Skeletal muscle tissue (tissue), 4 donors: ENCODE results near the gene PLEKHN1. TPM values are rescaled to one million over a fixed set of nuclear protein-coding genes. Genes with fewer than 3 reads are reported as not detected.

Experiments
- H3K27ac ChIP-seq: one replicate; pipeline ENCODE4 v1.7.0; 2013; ENCODE audit warnings: mild to moderate bottlenecking, low read depth, low read length, inconsistent platforms
- H3K27me3 ChIP-seq, 3 donors: one replicate each; pipeline ENCODE4 v1.7.0; 2013; ENCODE audit warnings: low read length in 3 of 3; ENCODE audit not compliant: control insufficient read depth in 3 of 3, insufficient read depth in 3 of 3
- H3K36me3 ChIP-seq, 3 donors: one replicate each; pipeline ENCODE4 v1.7.0; 2013; ENCODE audit warnings: low read length in 3 of 3; ENCODE audit not compliant: control insufficient read depth in 3 of 3, insufficient read depth in 3 of 3
- H3K4me1 ChIP-seq, 3 donors: one replicate each; pipeline ENCODE4 v1.7.0; 2013; ENCODE audit warnings: low read length in 3 of 3, mild to moderate bottlenecking in 3 of 3; ENCODE audit not compliant: control insufficient read depth in 3 of 3, insufficient read depth in 3 of 3
- H3K4me3 ChIP-seq, 3 donors: one replicate each; pipeline ENCODE4 v1.7.0; 2013; ENCODE audit warnings: low read length in 3 of 3
- H3K9ac ChIP-seq, 3 donors: one replicate each; pipeline ENCODE4 v1.7.0; 2013; ENCODE audit warnings: low read length in 3 of 3, mild to moderate bottlenecking in 3 of 3, moderate library complexity in 2 of 3, low read depth in 1 of 3
- H3K9me3 ChIP-seq, 3 donors: one replicate each; pipeline ENCODE4 v1.7.0; 2013; ENCODE audit warnings: low read length in 3 of 3; ENCODE audit not compliant: control insufficient read depth in 3 of 3
- total RNA-seq: library from RNA; depleted of rRNA; stranded (reverse); fragments of >200 nt; gene quantifications from one replicate; pipeline ENCODE4 v1.2.3, GENCODE V29; 2014
- donor health status: Osteomylitis.

The PLEKHN1 gene
- total RNA-seq, 1 donor from 2014 or later, result not detected

- Histone ChIP-seq H3K9me3 (no peaks in the 10 kb centered on the region), H3K4me3 (peak overlapping the region in 1 of 3 donors; percentile 22), H3K27ac (no peak overlapping the region), H3K27me3 (peaks cover 44 to 65% (median 52%) of the 10 kb centered on the region in 3 donors), H3K4me1 (peaks cover 7 to 36% (median 33%) of the 10 kb centered on the region in 3 donors), H3K36me3 (peaks cover 0 to 2% (median 0%) of the 10 kb centered on the region in 3 donors), H3K9ac (no peak overlapping the region)
These were observed 1.4 kb downstream of the PLEKHN1 start for GRCh38 chr1:967466-968343.

GRCh38 chr1:969260-969855 is 3.1 kb downstream of the PLEKHN1 start:
- Histone ChIP-seq H3K27me3 (peaks cover 53 to 70% (median 56%) of the 10 kb centered on the region in 3 donors), H3K9me3 (no peaks in the 10 kb centered on the region), H3K4me3 (no peak overlapping the region), H3K4me1 (peaks cover 7 to 47% (median 41%) of the 10 kb centered on the region in 3 donors), H3K27ac (no peak overlapping the region), H3K9ac (no peak overlapping the region), H3K36me3 (peaks cover 0 to 2% (median 0%) of the 10 kb centered on the region in 3 donors)

- H3K27me3 ChIP-seq, result peaks cover 53 to 71% (median 56%) of the 10 kb centered on the region in 3 donors
These were observed 4.1 kb downstream of the PLEKHN1 start for GRCh38 chr1:970242-970972.

GRCh38 chr1:970973-971730 is 4.9 kb downstream of the PLEKHN1 start:
- Histone ChIP-seq H3K4me1 (peaks cover 6 to 47% (median 40%) of the 10 kb centered on the region in 3 donors), H3K4me3 (no peak overlapping the region), H3K9ac (peak overlapping the region in 1 of 3 donors; percentile 33), H3K36me3 (no peaks in the 10 kb centered on the region), H3K27me3 (peaks cover 48 to 65% (median 61%) of the 10 kb centered on the region in 3 donors), H3K27ac (no peak overlapping the region), H3K9me3 (no peaks in the 10 kb centered on the region)

More at GRCh38 chr1:970242-970972, 4.1 kb downstream of the PLEKHN1 start:
- Histone ChIP-seq H3K27ac (no peak overlapping the region), H3K9ac (no peak overlapping the region), H3K4me1 (peaks cover 7 to 47% (median 41%) of the 10 kb centered on the region in 3 donors), H3K4me3 (no peak overlapping the region), H3K9me3 (no peaks in the 10 kb centered on the region), H3K36me3 (peaks cover 0 to 1% (median 0%) of the 10 kb centered on the region in 3 donors)

GRCh38 chr1:971751-972506 is 5.6 kb downstream of the PLEKHN1 start:
- Histone ChIP-seq H3K27me3 (peaks cover 45 to 63% (median 59%) of the 10 kb centered on the region in 3 donors), H3K27ac (no peak overlapping the region)

GRCh38 chr1:972726-973458 is 6.6 kb downstream of the PLEKHN1 start:
- peak overlapping the region; percentile 6 to 70 (median 43) for H3K9ac ChIP-seq
- no peaks in the 10 kb centered on the region for H3K36me3 ChIP-seq
- H3K4me3 ChIP-seq, result peak overlapping the region in 1 of 3 donors; percentile 29
- no peaks in the 10 kb centered on the region for H3K9me3 ChIP-seq
- peaks cover 37 to 54% (median 51%) of the 10 kb centered on the region in 3 donors for H3K27me3 ChIP-seq
- H3K4me1 ChIP-seq, result peaks cover 0 to 34% (median 30%) of the 10 kb centered on the region in 3 donors
- H3K27ac ChIP-seq, result no peak overlapping the region

More at GRCh38 chr1:971751-972506, 5.6 kb downstream of the PLEKHN1 start:
- H3K4me1 ChIP-seq, result peaks cover 2 to 41% (median 35%) of the 10 kb centered on the region in 3 donors
- H3K36me3 ChIP-seq, result no peaks in the 10 kb centered on the region
- no peak overlapping the region for H3K4me3 ChIP-seq
- no peaks in the 10 kb centered on the region for H3K9me3 ChIP-seq
- H3K9ac ChIP-seq, result peak overlapping the region in 1 of 3 donors; percentile 33

GRCh38 chr1:973459-974292 is 7.4 kb downstream of the PLEKHN1 start:
- Histone ChIP-seq H3K9me3 (no peaks in the 10 kb centered on the region), H3K4me1 (peaks cover 5 to 42% (median 31%) of the 10 kb centered on the region in 3 donors), H3K36me3 (peaks cover 0 to 7% (median 0%) of the 10 kb centered on the region in 3 donors), H3K27me3 (peaks cover 30 to 51% (median 43%) of the 10 kb centered on the region in 3 donors), H3K27ac (no peak overlapping the region), H3K9ac (peak overlapping the region; percentile 6 to 70 (median 43)), H3K4me3 (no peak overlapping the region)

- Histone ChIP-seq H3K9ac (no peak overlapping the region), H3K36me3 (peaks cover 0 to 13% (median 0%) of the 10 kb centered on the region in 3 donors), H3K9me3 (no peaks in the 10 kb centered on the region), H3K4me1 (peaks cover 9 to 48% (median 31%) of the 10 kb centered on the region in 3 donors), H3K4me3 (no peak overlapping the region), H3K27me3 (peaks cover 24 to 49% (median 37%) of the 10 kb centered on the region in 3 donors), H3K27ac (no peak overlapping the region)
These were observed 8.0 kb downstream of the PLEKHN1 start for GRCh38 chr1:974293-974640.
